ENCODE measurements around the gene PHF14. TPM values are rescaled to one million over a fixed set of nuclear protein-coding genes. Genes with fewer than 3 reads are reported as not detected.
"Not testable (repeated sequence)": the region's sequence is repeated elsewhere in the genome, so short reads cannot be mapped to it uniquely, and the experiment has no call there.

PHF14 gene
- total RNA-seq, 1 donor from 2014 or later: 23.1 TPM

DNA sequence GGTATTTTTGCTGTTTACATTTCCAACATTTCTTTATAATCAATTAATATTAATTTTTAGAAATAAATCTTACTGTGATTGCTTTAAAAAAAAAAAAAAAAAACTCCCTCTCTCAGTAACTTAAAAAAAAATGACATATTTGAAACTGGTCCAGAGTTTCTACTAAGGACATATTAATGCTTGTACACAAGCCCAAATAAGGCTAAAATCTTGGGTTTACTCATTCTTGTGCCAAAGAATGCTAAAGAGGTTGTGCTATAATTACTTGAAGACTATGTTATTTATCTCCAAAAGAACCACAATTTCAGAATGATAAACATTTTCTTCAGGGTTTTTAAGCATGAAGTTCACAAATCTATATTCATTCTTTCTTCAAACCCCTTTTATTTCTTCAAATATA, 39.4 kb upstream of the PHF14 start:
- no peak overlapping the region for H3K27ac Mint-ChIP-seq (ENCODE audit: unreplicated experiment)
- no peak for DNase-seq (ENCODE audit: low spot score)
- no peak overlapping the region for H3K4me3 Mint-ChIP-seq (ENCODE audit: unreplicated experiment)
- no peaks in the 10 kb centered on the region for H3K9me3 Mint-ChIP-seq (ENCODE audit: low read depth)
- TF ChIP-seq, protein P1, sequence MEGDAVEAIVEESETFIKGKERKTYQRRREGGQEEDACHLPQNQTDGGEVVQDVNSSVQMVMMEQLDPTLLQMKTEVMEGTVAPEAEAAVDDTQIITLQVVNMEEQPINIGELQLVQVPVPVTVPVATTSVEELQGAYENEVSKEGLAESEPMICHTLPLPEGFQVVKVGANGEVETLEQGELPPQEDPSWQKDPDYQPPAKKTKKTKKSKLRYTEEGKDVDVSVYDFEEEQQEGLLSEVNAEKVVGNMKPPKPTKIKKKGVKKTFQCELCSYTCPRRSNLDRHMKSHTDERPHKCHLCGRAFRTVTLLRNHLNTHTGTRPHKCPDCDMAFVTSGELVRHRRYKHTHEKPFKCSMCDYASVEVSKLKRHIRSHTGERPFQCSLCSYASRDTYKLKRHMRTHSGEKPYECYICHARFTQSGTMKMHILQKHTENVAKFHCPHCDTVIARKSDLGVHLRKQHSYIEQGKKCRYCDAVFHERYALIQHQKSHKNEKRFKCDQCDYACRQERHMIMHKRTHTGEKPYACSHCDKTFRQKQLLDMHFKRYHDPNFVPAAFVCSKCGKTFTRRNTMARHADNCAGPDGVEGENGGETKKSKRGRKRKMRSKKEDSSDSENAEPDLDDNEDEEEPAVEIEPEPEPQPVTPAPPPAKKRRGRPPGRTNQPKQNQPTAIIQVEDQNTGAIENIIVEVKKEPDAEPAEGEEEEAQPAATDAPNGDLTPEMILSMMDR (IDR thresholded peaks at IDR 0.05): no peak
- H3K27me3 Mint-ChIP-seq (ENCODE audit: low read depth): no peaks in the 10 kb centered on the region
- peaks cover 39% of the 10 kb centered on the region for H3K4me1 Mint-ChIP-seq (ENCODE audit: low read depth)
- H3K36me3 Mint-ChIP-seq (ENCODE audit: low read depth): peaks cover 19% of the 10 kb centered on the region

GRCh38 chr7:10939237-10939910, 34.3 kb upstream of the PHF14 start:
- peaks cover 9% of the 10 kb centered on the region for H3K36me3 Mint-ChIP-seq (ENCODE audit: low read depth)
- H3K9me3 Mint-ChIP-seq (ENCODE audit: low read depth): no peaks in the 10 kb centered on the region
- no peak for DNase-seq (ENCODE audit: low spot score)
- no peak overlapping the region for H3K27ac Mint-ChIP-seq (ENCODE audit: unreplicated experiment)
- H3K4me1 Mint-ChIP-seq (ENCODE audit: low read depth): peaks cover 37% of the 10 kb centered on the region
- no peak overlapping the region for H3K4me3 Mint-ChIP-seq (ENCODE audit: unreplicated experiment)
- no peaks in the 10 kb centered on the region for H3K27me3 Mint-ChIP-seq (ENCODE audit: low read depth)
- TF ChIP-seq, protein P1 (IDR thresholded peaks at IDR 0.05): no peak

DNA sequence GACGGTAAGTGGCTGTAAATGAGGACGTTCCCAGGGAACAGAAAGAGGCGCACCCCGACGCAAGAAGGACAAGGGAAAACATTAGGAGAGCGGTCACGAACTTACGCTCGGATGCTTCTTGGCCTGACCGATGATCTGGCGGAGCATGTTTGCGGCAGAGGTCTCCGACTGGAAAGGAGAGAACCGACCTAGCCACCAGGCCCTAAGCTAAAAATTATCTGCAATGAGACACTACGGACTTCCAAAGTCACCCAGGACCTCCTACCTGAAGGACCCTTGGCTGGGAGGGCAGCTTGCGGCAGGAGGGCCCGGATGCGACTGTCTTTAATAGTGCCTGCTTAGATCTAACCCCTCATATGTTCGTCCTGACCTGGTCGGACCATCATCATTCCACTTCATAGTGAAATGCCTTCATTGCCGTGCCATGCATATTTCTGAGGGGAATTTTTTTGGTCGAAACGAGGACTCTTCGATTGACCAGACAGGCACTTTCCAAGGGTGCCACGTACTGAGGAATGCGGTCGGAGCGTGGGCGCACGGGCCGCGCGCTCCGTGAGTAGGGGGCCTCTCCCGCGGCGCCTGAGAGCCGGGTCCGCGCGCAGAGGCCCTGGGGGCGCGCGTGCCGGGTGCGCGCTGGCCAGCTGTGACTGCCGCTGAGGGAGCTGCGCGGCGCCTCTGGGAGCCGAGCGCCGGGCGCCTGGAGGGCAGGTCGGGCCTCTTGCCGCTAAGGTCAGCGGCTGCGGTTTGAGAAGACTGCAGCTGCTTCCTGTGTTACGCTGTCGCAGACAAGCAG, 33.6 kb upstream of the PHF14 start:
- peak; percentile 93 for DNase-seq (ENCODE audit: low spot score)
- TF ChIP-seq, protein P1 (IDR thresholded peaks at IDR 0.05): no peak
- Mint-ChIP-seq H3K36me3 (ENCODE audit: low read depth) (peaks cover 9% of the 10 kb centered on the region), H3K27me3 (ENCODE audit: low read depth) (no peaks in the 10 kb centered on the region), H3K4me3 (ENCODE audit: unreplicated experiment) (no peak overlapping the region), H3K4me1 (ENCODE audit: low read depth) (peaks cover 30% of the 10 kb centered on the region), H3K27ac (ENCODE audit: unreplicated experiment) (no peak overlapping the region), H3K9me3 (ENCODE audit: low read depth) (no peaks in the 10 kb centered on the region)

DNA sequence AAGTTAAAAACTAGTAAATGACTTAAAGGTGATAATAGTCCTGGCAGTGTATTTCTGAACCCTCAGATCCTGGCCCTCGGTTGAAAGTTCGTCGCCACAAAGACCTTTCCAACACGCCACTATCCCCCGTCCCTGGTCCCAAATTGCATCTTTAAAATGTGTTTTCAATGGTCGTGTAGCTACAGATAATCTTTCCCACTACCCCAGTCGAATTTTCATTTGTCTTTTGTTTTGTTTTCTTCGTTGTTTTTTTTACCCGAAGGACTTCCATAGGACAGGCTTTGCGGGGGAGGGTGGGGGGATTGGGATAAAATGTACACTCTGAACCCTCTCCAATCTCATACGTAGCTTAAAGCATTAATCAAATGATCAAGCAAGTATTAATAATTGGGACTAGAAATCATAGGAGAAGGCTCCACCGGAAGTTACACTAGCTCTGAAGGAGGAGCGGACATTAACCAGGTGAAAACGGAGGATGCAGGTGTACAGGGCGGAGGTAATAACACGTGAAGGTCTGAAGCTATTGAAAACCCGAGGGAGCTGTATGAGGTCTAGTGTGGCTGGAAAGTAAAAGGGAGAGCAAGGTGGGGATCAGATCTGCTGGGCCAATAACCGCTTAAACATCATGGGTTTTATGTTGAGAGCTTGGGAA, 32.8 kb upstream of the PHF14 start:
- peaks cover 7% of the 10 kb centered on the region for H3K36me3 Mint-ChIP-seq (ENCODE audit: low read depth)
- H3K4me3 Mint-ChIP-seq (ENCODE audit: unreplicated experiment): no peak overlapping the region
- no peak for DNase-seq (ENCODE audit: low spot score)
- no peak overlapping the region for H3K27ac Mint-ChIP-seq (ENCODE audit: unreplicated experiment)
- no peaks in the 10 kb centered on the region for H3K27me3 Mint-ChIP-seq (ENCODE audit: low read depth)
- no peaks in the 10 kb centered on the region for H3K9me3 Mint-ChIP-seq (ENCODE audit: low read depth)
- TF ChIP-seq, protein P1 (IDR thresholded peaks at IDR 0.05): no peak
- H3K4me1 Mint-ChIP-seq (ENCODE audit: low read depth): peaks cover 23% of the 10 kb centered on the region

DNA sequence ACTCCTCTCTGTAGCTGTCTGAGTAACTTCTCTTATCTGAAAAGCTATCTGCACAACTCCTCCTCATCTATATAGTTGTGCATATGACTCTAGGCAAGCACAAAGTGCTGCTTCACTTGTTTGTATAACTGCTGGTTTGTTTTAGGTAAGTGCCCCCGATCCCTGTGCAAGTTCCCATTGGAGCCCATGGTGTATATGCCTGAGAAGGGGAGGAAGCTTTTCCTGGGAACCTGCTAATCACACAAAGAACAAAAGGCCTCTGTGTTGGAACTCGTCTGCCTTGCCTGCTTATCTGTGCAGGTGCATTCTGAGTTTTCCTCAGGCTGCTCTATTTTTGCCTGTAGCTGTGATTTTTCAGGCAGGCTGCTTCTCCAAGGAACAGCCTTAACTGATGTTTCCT, 23.2 kb upstream of the PHF14 start:
- Mint-ChIP-seq H3K36me3 (ENCODE audit: low read depth) (no peaks in the 10 kb centered on the region), H3K27me3 (ENCODE audit: low read depth) (peaks cover 7% of the 10 kb centered on the region), H3K4me1 (ENCODE audit: low read depth) (peaks cover 3% of the 10 kb centered on the region), H3K9me3 (ENCODE audit: low read depth) (no peaks in the 10 kb centered on the region), H3K4me3 (ENCODE audit: unreplicated experiment) (no peak overlapping the region), H3K27ac (ENCODE audit: unreplicated experiment) (no peak overlapping the region)
- TF ChIP-seq, protein P1 (IDR thresholded peaks at IDR 0.05): no peak
- DNase-seq (ENCODE audit: low spot score): no peak

DNA sequence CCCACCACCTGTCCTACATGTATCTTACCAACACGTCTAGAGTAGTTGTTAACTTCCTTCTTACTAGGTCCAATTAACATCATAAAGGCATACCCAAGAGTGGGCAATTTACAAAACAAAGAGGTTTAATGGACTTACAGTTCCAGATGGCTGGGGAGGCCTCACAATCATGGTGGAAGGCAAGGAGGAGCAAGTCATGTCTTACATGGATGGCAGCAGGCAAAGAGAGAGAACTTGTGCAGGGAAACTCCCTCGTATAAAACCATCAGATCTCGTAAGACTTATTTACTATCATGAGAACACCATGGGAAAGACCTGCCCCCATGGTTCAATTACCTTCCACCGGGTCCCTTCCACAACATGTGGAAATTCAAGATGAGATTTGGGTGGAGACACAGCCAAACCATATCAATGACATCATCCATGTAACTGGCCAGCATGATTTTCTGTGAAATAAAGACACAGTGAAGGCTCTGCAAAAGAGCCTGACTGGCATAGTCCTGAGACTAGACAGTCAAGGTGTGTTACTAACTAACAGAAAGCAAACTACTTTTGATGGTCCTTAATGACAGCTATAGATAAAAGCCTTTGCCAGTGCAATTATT, 22.6 kb upstream of the PHF14 start:
- not testable (repeated sequence) for H3K4me1 Mint-ChIP-seq (ENCODE audit: low read depth); DNase-seq (ENCODE audit: low spot score); H3K27ac Mint-ChIP-seq (ENCODE audit: unreplicated experiment); H3K4me3 Mint-ChIP-seq (ENCODE audit: unreplicated experiment); H3K27me3 Mint-ChIP-seq (ENCODE audit: low read depth); H3K9me3 Mint-ChIP-seq (ENCODE audit: low read depth); H3K36me3 Mint-ChIP-seq (ENCODE audit: low read depth)
